ENCODE results near the gene SYTL2. TPM values are rescaled to one million over a fixed set of nuclear protein-coding genes. Genes with fewer than 3 reads are reported as not detected.
A peak's percentile ranks its signal among the peaks of the same experiment; 100 is the strongest.

SYTL2 gene
- total RNA-seq, 2 donors from 2014 or later, result 1.7 to 3.4 TPM

- H3K9ac ChIP-seq (ENCODE audit: extremely low read depth, low read length, poor library complexity, severe bottlenecking), result peak overlapping the region; percentile 90
- peak overlapping the region; percentile 99 for H3K4me3 ChIP-seq (ENCODE audit: low read length)
- Mint-ChIP-seq H3K27me3 (ENCODE audit: insufficient read depth) (peaks cover 2% of the 10 kb centered on the region), H3K9me3 (no peaks in the 10 kb centered on the region), H3K4me1 (peaks cover 22% of the 10 kb centered on the region), H3K27ac (peak overlapping the region; percentile 98), H3K4me3 (peak overlapping the region; percentile 92), H3K36me3 (ENCODE audit: low read depth) (no peaks in the 10 kb centered on the region)
- no peaks in the 10 kb centered on the region for H3K27me3 ChIP-seq (ENCODE audit: control insufficient read depth, insufficient read depth, low read length, poor library complexity, severe bottlenecking)
- H3K9me3 ChIP-seq (ENCODE audit: control insufficient read depth, low read length), result no peaks in the 10 kb centered on the region
- peaks cover 4% of the 10 kb centered on the region for H3K4me1 ChIP-seq (ENCODE audit: control insufficient read depth, insufficient read depth, low read length)
- 77 to 90% methylated on average over 2 of the region's 2 CpGs for WGBS, 2 experiments (ENCODE audit: insufficient coverage in 1 of 2, insufficient read length in 1 of 2)
- H3K36me3 ChIP-seq (ENCODE audit: control insufficient read depth, insufficient read depth, low read length), result peaks cover 6% of the 10 kb centered on the region
- TF ChIP-seq, protein P1, sequence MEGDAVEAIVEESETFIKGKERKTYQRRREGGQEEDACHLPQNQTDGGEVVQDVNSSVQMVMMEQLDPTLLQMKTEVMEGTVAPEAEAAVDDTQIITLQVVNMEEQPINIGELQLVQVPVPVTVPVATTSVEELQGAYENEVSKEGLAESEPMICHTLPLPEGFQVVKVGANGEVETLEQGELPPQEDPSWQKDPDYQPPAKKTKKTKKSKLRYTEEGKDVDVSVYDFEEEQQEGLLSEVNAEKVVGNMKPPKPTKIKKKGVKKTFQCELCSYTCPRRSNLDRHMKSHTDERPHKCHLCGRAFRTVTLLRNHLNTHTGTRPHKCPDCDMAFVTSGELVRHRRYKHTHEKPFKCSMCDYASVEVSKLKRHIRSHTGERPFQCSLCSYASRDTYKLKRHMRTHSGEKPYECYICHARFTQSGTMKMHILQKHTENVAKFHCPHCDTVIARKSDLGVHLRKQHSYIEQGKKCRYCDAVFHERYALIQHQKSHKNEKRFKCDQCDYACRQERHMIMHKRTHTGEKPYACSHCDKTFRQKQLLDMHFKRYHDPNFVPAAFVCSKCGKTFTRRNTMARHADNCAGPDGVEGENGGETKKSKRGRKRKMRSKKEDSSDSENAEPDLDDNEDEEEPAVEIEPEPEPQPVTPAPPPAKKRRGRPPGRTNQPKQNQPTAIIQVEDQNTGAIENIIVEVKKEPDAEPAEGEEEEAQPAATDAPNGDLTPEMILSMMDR (conservative IDR thresholded peaks at IDR 0.05), result no peak
- DNase-seq, result no peak
- no peak overlapping the region for H3K27ac ChIP-seq (ENCODE audit: low read depth, low read length)
Measured at GRCh38 chr11:85647078-85647477, 163.9 kb downstream of the SYTL2 start.

Other genes with a start within 250 kb of the SYTL2 start
- gene DLG2, start 183.8 kb downstream of the SYTL2 start, total RNA-seq, result 10 to 100 TPM in 1 of 2 donors, 1 to 10 TPM in 1; 9.6 to 10.6 TPM
- gene TMEM126B, start 182.5 kb downstream of the SYTL2 start, total RNA-seq, result 10 to 100 TPM; 56.4 to 57.3 TPM
- 10 to 100 TPM; 26.3 to 26.7 TPM for gene TMEM126A, start 163.2 kb downstream of the SYTL2 start, total RNA-seq
- 10 to 100 TPM; 39.3 to 47.5 TPM for gene CREBZF, start 146.0 kb downstream of the SYTL2 start, total RNA-seq
- gene CCDC89, start 124.9 kb downstream of the SYTL2 start, total RNA-seq, result not detected
- not detected for gene CCDC83, start 44.2 kb upstream of the SYTL2 start, total RNA-seq

Measured in endodermal cell (in vitro differentiated cells).